Natural killer cell (primary cell): ENCODE results near the gene NEAT1. TPM values are rescaled to one million over a fixed set of nuclear protein-coding genes. Genes with fewer than 3 reads are reported as not detected.

Experiments used
- ATAC-seq, 3 donors: fragments of 150-1000 bp in 2 of 3; fragments of 200-7000 bp in 1 of 3; cut with Tn5 transposase; 1 replicate in 1 of 3; 2 replicates in 2 of 3; pipeline ENCODE4 v1.10.0; 2021; ENCODE audit warnings: mild to moderate bottlenecking in 2 of 3, moderate library complexity in 2 of 3
- DNase-seq, 2 donors: peaks; one replicate each; pipeline versions ENCODE4 v3.0.0 to v3.0.0-alpha.2; 2013 to 2021; ENCODE audit warnings: mixed read lengths in 1 of 2
- H3K27ac ChIP-seq: one replicate; pipeline ENCODE4 v1.5.1; 2013; ENCODE audit warnings: mild to moderate bottlenecking, low read length
- H3K27me3 ChIP-seq: one replicate; pipeline ENCODE4 v1.6.1; 2013; ENCODE audit warnings: low read length; ENCODE audit not compliant: control insufficient read depth, insufficient read depth
- H3K36me3 ChIP-seq: one replicate; pipeline ENCODE4 v1.6.1; 2013; ENCODE audit warnings: low read length; ENCODE audit not compliant: control insufficient read depth, insufficient read depth
- H3K4me1 ChIP-seq: one replicate; pipeline ENCODE4 v1.6.1; 2013; ENCODE audit warnings: low read length; ENCODE audit not compliant: control insufficient read depth, insufficient read depth
- H3K4me3 ChIP-seq: one replicate; pipeline ENCODE4 v1.5.1; 2013; ENCODE audit warnings: low read length
- H3K9me3 ChIP-seq: one replicate; pipeline ENCODE4 v1.6.1; 2013; ENCODE audit warnings: low read length; ENCODE audit not compliant: control insufficient read depth, insufficient read depth
- H3K27ac Mint-ChIP-seq, 2 donors: one replicate each; pipeline ENCODE4 v1.8.0; 2022; ENCODE audit warnings: mild to moderate bottlenecking in 2 of 2, mixed read lengths in 2 of 2, moderate library complexity in 1 of 2
- H3K27me3 Mint-ChIP-seq, 2 donors: one replicate each; pipeline ENCODE4 v1.8.0; 2022; ENCODE audit warnings: low read depth in 2 of 2, mixed read lengths in 2 of 2
- H3K36me3 Mint-ChIP-seq: one replicate; pipeline ENCODE4 v1.8.0; 2022; ENCODE audit warnings: mixed read lengths
- H3K4me1 Mint-ChIP-seq, 2 donors: one replicate each; pipeline ENCODE4 v1.8.0; 2022; ENCODE audit warnings: mixed read lengths in 2 of 2
- H3K4me3 Mint-ChIP-seq: one replicate; pipeline ENCODE4 v1.8.0; 2022; ENCODE audit warnings: mild to moderate bottlenecking, moderate library complexity, mixed read lengths
- H3K9me3 Mint-ChIP-seq, 2 donors: one replicate each; pipeline ENCODE4 v1.8.0; 2022; ENCODE audit warnings: mixed read lengths in 2 of 2
- WGBS: methylation state at CpG from one replicate; pipeline ENCODE4 v1.1.7; 2013; ENCODE audit warnings: missing lambda C conversion rate; ENCODE audit not compliant: insufficient coverage; 5-methylcytosine and 5-hydroxymethylcytosine counted together
- intact Hi-C: fragments of 100-400 bp; cut with micrococcal nuclease; formaldehyde crosslinking; loops from one replicate; pipeline ENCODE4 v1.14.2; 2022
- total RNA-seq, 4 donors: library from RNA; stranded (reverse); fragments of 120-200 nt in 1 of 4; gene quantifications; one replicate each; pipeline versions ENCODE4 v1.2.3 to v1.2.4, GENCODE V29; 2013 to 2022
- TF ChIP-seq, protein P1 (sequence below): fragments of 200-600 bp; IDR thresholded peaks from one replicate; pipeline ENCODE4 v1.8.0; 2022; ENCODE audit warnings: antibody characterized with exemption

NEAT1 gene
- total RNA-seq, 3 donors from 2014 or later (not counting 1 experiment from before 2014, with no cell fraction given): 1,031 to 1,768 (median 1,493) TPM

GRCh38 chr11:65452806-65453490 is 30.4 kb downstream of the NEAT1 start:
- intact Hi-C loops: no loop called here
- no peak overlapping the region for H3K4me3 ChIP-seq
- DNase-seq (no peak), ATAC-seq (no peak)
- no peaks in the 10 kb centered on the region for H3K27me3 Mint-ChIP-seq
- 92% methylated on average over 7 of the region's 8 CpGs for WGBS
- H3K27ac ChIP-seq: no peak overlapping the region
- no peaks in the 10 kb centered on the region for H3K9me3 Mint-ChIP-seq
- peaks cover 18% of the 10 kb centered on the region for H3K4me1 ChIP-seq
- H3K4me3 Mint-ChIP-seq: no peak overlapping the region
- no peak overlapping the region for H3K27ac Mint-ChIP-seq
- TF ChIP-seq, protein P1, sequence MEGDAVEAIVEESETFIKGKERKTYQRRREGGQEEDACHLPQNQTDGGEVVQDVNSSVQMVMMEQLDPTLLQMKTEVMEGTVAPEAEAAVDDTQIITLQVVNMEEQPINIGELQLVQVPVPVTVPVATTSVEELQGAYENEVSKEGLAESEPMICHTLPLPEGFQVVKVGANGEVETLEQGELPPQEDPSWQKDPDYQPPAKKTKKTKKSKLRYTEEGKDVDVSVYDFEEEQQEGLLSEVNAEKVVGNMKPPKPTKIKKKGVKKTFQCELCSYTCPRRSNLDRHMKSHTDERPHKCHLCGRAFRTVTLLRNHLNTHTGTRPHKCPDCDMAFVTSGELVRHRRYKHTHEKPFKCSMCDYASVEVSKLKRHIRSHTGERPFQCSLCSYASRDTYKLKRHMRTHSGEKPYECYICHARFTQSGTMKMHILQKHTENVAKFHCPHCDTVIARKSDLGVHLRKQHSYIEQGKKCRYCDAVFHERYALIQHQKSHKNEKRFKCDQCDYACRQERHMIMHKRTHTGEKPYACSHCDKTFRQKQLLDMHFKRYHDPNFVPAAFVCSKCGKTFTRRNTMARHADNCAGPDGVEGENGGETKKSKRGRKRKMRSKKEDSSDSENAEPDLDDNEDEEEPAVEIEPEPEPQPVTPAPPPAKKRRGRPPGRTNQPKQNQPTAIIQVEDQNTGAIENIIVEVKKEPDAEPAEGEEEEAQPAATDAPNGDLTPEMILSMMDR: no peak
- H3K9me3 ChIP-seq: no peaks in the 10 kb centered on the region
- H3K27me3 ChIP-seq: no peaks in the 10 kb centered on the region
- no peaks in the 10 kb centered on the region for H3K36me3 Mint-ChIP-seq
- no peaks in the 10 kb centered on the region for H3K36me3 ChIP-seq
- peaks cover 11 to 21% of the 10 kb centered on the region in 2 donors for H3K4me1 Mint-ChIP-seq

GRCh38 chr11:65454311-65454695 is 31.7 kb downstream of the NEAT1 start:
- no peak for DNase-seq

GRCh38 chr11:65454696-65455456 is 32.3 kb downstream of the NEAT1 start:
- Mint-ChIP-seq H3K27ac (peak overlapping the region; percentile 77 to 93), H3K27me3 (no peaks in the 10 kb centered on the region), H3K4me3 (peak overlapping the region; percentile 90), H3K9me3 (no peaks in the 10 kb centered on the region), H3K4me1 (peaks cover 11 to 16% of the 10 kb centered on the region in 2 donors), H3K36me3 (no peaks in the 10 kb centered on the region)
- Histone ChIP-seq H3K4me1 (peaks cover 18% of the 10 kb centered on the region), H3K36me3 (no peaks in the 10 kb centered on the region), H3K9me3 (no peaks in the 10 kb centered on the region), H3K4me3 (peak overlapping the region; percentile 47), H3K27me3 (no peaks in the 10 kb centered on the region), H3K27ac (peak overlapping the region; percentile 35)
- ATAC-seq (peak; percentile 90 to 94 (median 92)), DNase-seq (peak; percentile 72 to 87)
- TF ChIP-seq, protein P1: no peak
- intact Hi-C loops: loop anchor here (2.0 kb wide), 1 partner anchor 16 kb away; no protein-coding TSS in a partner anchor
- 2% methylated on average over 47 of the region's 47 CpGs for whole genome bisulfite sequencing

More at GRCh38 chr11:65454311-65454695, 31.7 kb downstream of the NEAT1 start:
- ATAC-seq: no peak
- Mint-ChIP-seq H3K9me3 (no peaks in the 10 kb centered on the region), H3K36me3 (no peaks in the 10 kb centered on the region), H3K27ac (peak overlapping the region; percentile 77 to 93), H3K27me3 (no peaks in the 10 kb centered on the region), H3K4me3 (peak overlapping the region; percentile 90), H3K4me1 (peaks cover 11 to 16% of the 10 kb centered on the region in 2 donors)
- Histone ChIP-seq H3K36me3 (no peaks in the 10 kb centered on the region), H3K27me3 (no peaks in the 10 kb centered on the region), H3K4me3 (no peak overlapping the region), H3K4me1 (peaks cover 18% of the 10 kb centered on the region), H3K9me3 (no peaks in the 10 kb centered on the region), H3K27ac (no peak overlapping the region)
- WGBS: 86% methylated on average over 10 of the region's 10 CpGs
- TF ChIP-seq, protein P1: no peak
- intact Hi-C loops: loop anchor here (2.0 kb wide), 1 partner anchor 16 kb away; no protein-coding TSS in a partner anchor
